Smooth muscle cell (in vitro differentiated cells): ENCODE results near the gene ZNF316. TPM values are rescaled to one million over a fixed set of nuclear protein-coding genes. Genes with fewer than 3 reads are reported as not detected.

ENCODE experiments used
- DNase-seq: peaks from one replicate; lab custom pipeline; 2025; ENCODE audit not compliant: unreplicated experiment; lab: John Stamatoyannopoulos, UW
- H2AFZ ChIP-seq: fragments of 200-600 bp; sonication (generic); 2 replicates; pipeline ENCODE4 v1.6.0; 2016; ENCODE audit warnings: antibody characterized with exemption, low read depth, mild to moderate bottlenecking
- H3F3A ChIP-seq: fragments of 200-600 bp; sonication (generic); 2 replicates; pipeline ENCODE4 v1.6.0; 2017; ENCODE audit warnings: antibody characterized with exemption, low read depth
- H3K27ac ChIP-seq: fragments of 200-600 bp; sonication (generic); 2 replicates; pipeline ENCODE4 v1.5.1; 2016; ENCODE audit warnings: low read depth, mild to moderate bottlenecking
- H3K27me3 ChIP-seq: fragments of 200-600 bp; sonication (generic); 2 replicates; pipeline ENCODE4 v1.6.1; 2016; ENCODE audit warnings: low read depth, mild to moderate bottlenecking
- H3K36me3 ChIP-seq: fragments of 200-600 bp; sonication (generic); 2 replicates; pipeline ENCODE4 v1.5.1; 2016; ENCODE audit warnings: low read depth
- H3K4me1 ChIP-seq: fragments of 200-600 bp; sonication (generic); 2 replicates; pipeline ENCODE4 v1.5.1; 2016; ENCODE audit warnings: low read depth
- H3K4me2 ChIP-seq: fragments of 200-600 bp; sonication (generic); 2 replicates; pipeline ENCODE4 v1.6.0; 2016; ENCODE audit warnings: mild to moderate bottlenecking
- H3K4me3 ChIP-seq: fragments of 200-600 bp; sonication (generic); 2 replicates; pipeline ENCODE4 v1.5.1; 2016; ENCODE audit warnings: mild to moderate bottlenecking
- H3K79me2 ChIP-seq: fragments of 200-600 bp; sonication (generic); 2 replicates; pipeline ENCODE4 v1.6.0; 2016; ENCODE audit warnings: low read depth, mild to moderate bottlenecking
- H3K9ac ChIP-seq: fragments of 200-600 bp; sonication (generic); 2 replicates; pipeline ENCODE4 v1.6.0; 2016; ENCODE audit warnings: low read depth
- H3K9me3 ChIP-seq: fragments of 200-600 bp; sonication (generic); replicated peaks from 2 replicates; pipeline ENCODE4 v1.5.1; 2016; ENCODE audit warnings: low read depth
- H4K20me1 ChIP-seq: fragments of 200-600 bp; sonication (generic); 2 replicates; pipeline ENCODE4 v1.6.0; 2016; ENCODE audit warnings: low read depth
- WGBS: methylation state at CpG from one replicate; pipeline ENCODE4 v1.1.7; 2016; ENCODE audit warnings: low lambda C conversion rate; 5-methylcytosine and 5-hydroxymethylcytosine counted together
- polyA plus RNA-seq: library from polyadenylated mRNA; unstranded; fragments of >200 nt; fragmentation: Nextera tagmentation; extraction: Ambion mirVana; gene quantifications from 2 replicates; pipeline ENCODE4 v1.2.1, GENCODE V29; 2016
- total RNA-seq: library from RNA; depleted of rRNA; stranded (reverse); fragments of >200 nt; gene quantifications from 2 replicates; pipeline ENCODE4 v1.2.3, GENCODE V29; 2014
- TF ChIP-seq, protein P1 (sequence below): fragments of 200-600 bp; sonication (generic); IDR thresholded peaks from 2 replicates; pipeline ENCODE4 v1.5.1; 2017; ENCODE audit warnings: borderline replicate concordance, mild to moderate bottlenecking, antibody characterized with exemption; ENCODE audit not compliant: insufficient read depth, poor library complexity, severe bottlenecking

ZNF316 gene
- total and polyA plus RNA-seq, 2 experiments from 2014 or later, result 6.6 to 8.3 TPM

DNA sequence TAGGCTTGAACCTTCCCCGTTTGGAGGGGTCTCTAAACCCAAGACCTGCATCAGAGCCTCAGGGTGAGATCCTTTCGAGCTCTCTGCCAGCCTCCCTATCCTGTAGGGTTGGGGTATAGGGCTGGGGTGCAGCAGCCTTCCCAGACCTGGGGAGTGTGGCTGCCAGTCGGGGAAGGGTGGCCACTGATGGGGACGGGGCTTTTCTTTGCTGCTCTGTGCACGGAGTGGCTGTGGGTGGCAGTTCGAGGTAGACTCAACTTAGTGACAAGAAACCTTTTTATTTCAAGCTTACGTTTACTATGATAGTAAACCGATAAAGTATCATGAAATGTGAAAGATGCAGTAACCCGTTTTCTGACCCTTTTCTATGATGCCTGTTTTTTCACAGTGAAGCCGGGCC, 13.0 kb downstream of the ZNF316 start:
- 99% methylated on average over 10 of the region's 10 CpGs for WGBS
- H3K4me2 ChIP-seq, result no peak overlapping the region
- TF ChIP-seq, protein P1, sequence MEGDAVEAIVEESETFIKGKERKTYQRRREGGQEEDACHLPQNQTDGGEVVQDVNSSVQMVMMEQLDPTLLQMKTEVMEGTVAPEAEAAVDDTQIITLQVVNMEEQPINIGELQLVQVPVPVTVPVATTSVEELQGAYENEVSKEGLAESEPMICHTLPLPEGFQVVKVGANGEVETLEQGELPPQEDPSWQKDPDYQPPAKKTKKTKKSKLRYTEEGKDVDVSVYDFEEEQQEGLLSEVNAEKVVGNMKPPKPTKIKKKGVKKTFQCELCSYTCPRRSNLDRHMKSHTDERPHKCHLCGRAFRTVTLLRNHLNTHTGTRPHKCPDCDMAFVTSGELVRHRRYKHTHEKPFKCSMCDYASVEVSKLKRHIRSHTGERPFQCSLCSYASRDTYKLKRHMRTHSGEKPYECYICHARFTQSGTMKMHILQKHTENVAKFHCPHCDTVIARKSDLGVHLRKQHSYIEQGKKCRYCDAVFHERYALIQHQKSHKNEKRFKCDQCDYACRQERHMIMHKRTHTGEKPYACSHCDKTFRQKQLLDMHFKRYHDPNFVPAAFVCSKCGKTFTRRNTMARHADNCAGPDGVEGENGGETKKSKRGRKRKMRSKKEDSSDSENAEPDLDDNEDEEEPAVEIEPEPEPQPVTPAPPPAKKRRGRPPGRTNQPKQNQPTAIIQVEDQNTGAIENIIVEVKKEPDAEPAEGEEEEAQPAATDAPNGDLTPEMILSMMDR, result no peak

DNA sequence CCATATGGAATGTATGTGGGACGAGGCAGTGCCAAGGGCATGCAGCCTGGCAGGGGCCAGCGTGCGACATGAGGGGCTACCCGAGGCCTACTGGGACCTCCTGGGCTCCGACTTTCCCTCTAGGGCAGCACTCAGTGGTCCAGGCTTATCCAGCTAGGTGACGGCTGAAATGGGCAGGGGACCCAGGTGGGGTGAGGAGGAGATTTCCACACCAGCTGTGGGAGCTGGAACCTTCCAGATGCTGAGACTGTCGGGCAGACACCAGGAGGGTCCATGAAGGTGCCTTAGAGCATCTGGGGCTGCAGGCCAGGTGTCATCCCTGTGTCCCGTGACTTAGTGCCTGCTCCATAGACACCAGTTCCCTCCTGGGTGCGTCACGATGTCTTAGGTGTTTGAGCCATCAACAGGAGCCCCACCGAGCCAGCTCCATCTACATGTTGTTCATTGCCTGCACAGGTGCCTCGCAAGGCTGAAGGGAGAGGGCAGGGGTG, 13.4 kb downstream of the ZNF316 start:
- Histone ChIP-seq H3K4me2 (no peak overlapping the region), H3F3A (no peaks in the 10 kb centered on the region), H3K36me3 (no peaks in the 10 kb centered on the region), H3K4me3 (no peak overlapping the region), H4K20me1 (peaks cover 32% of the 10 kb centered on the region), H3K27ac (no peak overlapping the region), H3K9ac (no peak overlapping the region), H3K4me1 (no peaks in the 10 kb centered on the region), H2AFZ (no peak overlapping the region), H3K27me3 (no peaks in the 10 kb centered on the region), H3K79me2 (no peaks in the 10 kb centered on the region), H3K9me3 (no peaks in the 10 kb centered on the region)
- TF ChIP-seq, protein P1, result no peak
- 94% methylated on average over 12 of the region's 12 CpGs for WGBS
- DNase-seq, result no peak

More for the DNA sequence above, 13.0 kb downstream of the ZNF316 start:
- Histone ChIP-seq H3K27ac (no peak overlapping the region), H3K36me3 (no peaks in the 10 kb centered on the region), H3K4me1 (no peaks in the 10 kb centered on the region), H3K9me3 (no peaks in the 10 kb centered on the region), H4K20me1 (peaks cover 32% of the 10 kb centered on the region), H2AFZ (no peak overlapping the region), H3K4me3 (no peak overlapping the region), H3K9ac (no peak overlapping the region), H3K27me3 (no peaks in the 10 kb centered on the region), H3F3A (no peaks in the 10 kb centered on the region), H3K79me2 (no peaks in the 10 kb centered on the region)
- no peak for DNase-seq

DNA sequence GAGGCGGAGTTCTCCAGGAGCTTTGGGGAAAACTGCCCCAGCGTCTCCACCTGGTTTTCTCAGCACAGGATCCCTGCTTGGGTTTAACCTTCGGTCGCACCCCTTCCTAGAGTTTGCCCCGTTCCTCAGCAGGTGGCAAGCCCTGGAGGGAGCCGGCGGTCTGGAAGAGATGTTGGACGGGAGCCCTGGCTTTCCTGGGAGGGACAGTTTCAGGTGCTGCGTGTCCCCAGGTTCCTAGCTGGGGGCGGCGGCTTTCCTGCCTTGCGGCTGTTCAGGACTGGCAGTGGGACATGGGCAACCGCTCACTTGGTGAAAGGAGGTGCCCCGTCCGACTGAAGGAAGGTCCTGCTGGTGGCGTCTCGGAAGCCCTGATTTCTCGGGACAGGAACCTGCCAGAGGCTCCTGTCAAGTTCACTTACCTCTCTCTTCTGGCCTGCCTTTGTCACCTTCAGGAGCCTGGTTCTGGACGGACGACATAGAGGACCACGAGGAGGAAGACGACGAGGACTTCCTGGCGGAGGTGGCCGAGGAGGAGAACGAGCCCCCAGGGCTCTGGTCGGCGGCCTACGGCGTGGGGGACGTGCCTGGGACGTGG, 14.8 kb downstream of the ZNF316 start:
- no peaks in the 10 kb centered on the region for H3K4me1 ChIP-seq
- no peaks in the 10 kb centered on the region for H3K9me3 ChIP-seq
- H3F3A ChIP-seq, result no peaks in the 10 kb centered on the region
- no peak overlapping the region for H2AFZ ChIP-seq
- WGBS, result 97% methylated on average over 32 of the region's 32 CpGs
- H4K20me1 ChIP-seq, result peaks cover 21% of the 10 kb centered on the region
- DNase-seq, result no peak
- no peaks in the 10 kb centered on the region for H3K79me2 ChIP-seq
- H3K36me3 ChIP-seq, result no peaks in the 10 kb centered on the region
- H3K27ac ChIP-seq, result no peak overlapping the region
- no peak overlapping the region for H3K9ac ChIP-seq
- H3K27me3 ChIP-seq, result no peaks in the 10 kb centered on the region
- no peak overlapping the region for H3K4me2 ChIP-seq
- TF ChIP-seq, protein P1, result no peak
- no peak overlapping the region for H3K4me3 ChIP-seq
